Astrocyte of the cerebellum (primary cell): ENCODE results near the gene DUS1L.

ENCODE experiments used
- DNase-seq: peaks from one replicate; pipeline ENCODE4 v3.0.0-alpha.2; 2011; ENCODE audit warnings: low read depth
- H3K4me3 ChIP-seq: 2 replicates; pipeline ENCODE4 v1.5.1; 2011; ENCODE audit warnings: mild to moderate bottlenecking, low read depth, low read length, moderate library complexity
- CTCF ChIP-seq: IDR thresholded peaks from 2 replicates; pipeline ENCODE4 v1.5.1; 2012; ENCODE audit warnings: low read length, low read depth, moderate library complexity, mild to moderate bottlenecking; ENCODE audit errors: missing control alignments
- in situ Hi-C: cut with HindIII; loops from 2 replicates; pipeline ENCODE4 v1.10.0; 2017; ENCODE audit warnings: low sequenced_read_pairs

The DUS1L gene

GRCh38 chr17:82017612-82018151, 47.9 kb downstream of the DUS1L start:
- DNase-seq, result no peak
- in situ Hi-C loops, result no loop called here
- TF ChIP-seq CTCF, result no peak
- H3K4me3 ChIP-seq, result no peak overlapping the region

GRCh38 chr17:82016875-82017459, 48.6 kb downstream of the DUS1L start:
- no peak overlapping the region for H3K4me3 ChIP-seq
- DNase-seq, result no peak
- in situ Hi-C loops, result no loop called here
- TF ChIP-seq CTCF, result no peak

- no peak overlapping the region for H3K4me3 ChIP-seq
- TF ChIP-seq CTCF, result no peak
- no peak for DNase-seq
- in situ Hi-C loops, result no loop called here
These were observed 49.3 kb downstream of the DUS1L start for GRCh38 chr17:82016061-82016874.

GRCh38 chr17:82015311-82015971, 50.2 kb downstream of the DUS1L start:
- no peak for DNase-seq
- no peak overlapping the region for H3K4me3 ChIP-seq
- no peak for TF ChIP-seq CTCF
- in situ Hi-C loops, result no loop called here

GRCh38 chr17:82014971-82015310, 50.7 kb downstream of the DUS1L start:
- no peak overlapping the region for H3K4me3 ChIP-seq
- in situ Hi-C loops, result no loop called here
- TF ChIP-seq CTCF, result no peak
- no peak for DNase-seq

- DNase-seq, result no peak
- H3K4me3 ChIP-seq, result no peak overlapping the region
- no peak for TF ChIP-seq CTCF
- in situ Hi-C loops, result no loop called here
These were observed 51.2 kb downstream of the DUS1L start for GRCh38 chr17:82014432-82014831.
